Lower lobe of right lung (tissue), 2 donors: Measurements from ENCODE around the gene PARVB. TPM values are rescaled to one million over a fixed set of nuclear protein-coding genes. Genes with fewer than 3 reads are reported as not detected.

Experiments
- ATAC-seq, 2 donors: fragments of 200-7000 bp; cut with Tn5 transposase; one replicate each; pipeline ENCODE4 v1.9.1; 2020 to 2022; ENCODE audit warnings: mild to moderate bottlenecking in 2 of 2, moderate library complexity in 2 of 2
- DNase-seq: peaks from one replicate; pipeline ENCODE4 v3.0.0-alpha.2; 2020
- H3K27ac ChIP-seq: fragments of 200-600 bp; one replicate; pipeline ENCODE4 v1.8.0; 2022
- H3K27me3 ChIP-seq: fragments of 200-600 bp; one replicate; pipeline ENCODE4 v1.8.0; 2022; ENCODE audit warnings: low read depth
- H3K36me3 ChIP-seq: fragments of 200-600 bp; one replicate; pipeline ENCODE4 v1.8.0; 2022; ENCODE audit warnings: mild to moderate bottlenecking
- H3K4me1 ChIP-seq: fragments of 200-600 bp; one replicate; pipeline ENCODE4 v1.8.0; 2022
- H3K4me3 ChIP-seq: fragments of 200-600 bp; one replicate; pipeline ENCODE4 v1.8.0; 2022; ENCODE audit warnings: mild to moderate bottlenecking
- H3K9me3 ChIP-seq: fragments of 200-600 bp; one replicate; pipeline ENCODE4 v1.8.0; 2022
- CTCF ChIP-seq: fragments of 200-600 bp; IDR thresholded peaks from one replicate; pipeline ENCODE4 v1.8.0; 2022; ENCODE audit warnings: antibody characterized with exemption, mild to moderate bottlenecking
- intact Hi-C: fragments of 100-400 bp; cut with DNase I; formaldehyde crosslinking; loops from one replicate; pipeline ENCODE4 v1.11.0; 2022
- total RNA-seq: library from RNA; stranded (reverse); fragmentation: NEBNext Ultra II Directional; extraction: Animal tissue kit (Norgen Biotek cat#: 25700); gene quantifications from one replicate; pipeline ENCODE4 v1.2.1, GENCODE V29; 2021
- donor health status: DM: no; HTN: yes; CAD: no; lungs with severe emphysema.

Gene PARVB
- total RNA-seq, 1 donor from 2014 or later, result 44.7 TPM

DNA sequence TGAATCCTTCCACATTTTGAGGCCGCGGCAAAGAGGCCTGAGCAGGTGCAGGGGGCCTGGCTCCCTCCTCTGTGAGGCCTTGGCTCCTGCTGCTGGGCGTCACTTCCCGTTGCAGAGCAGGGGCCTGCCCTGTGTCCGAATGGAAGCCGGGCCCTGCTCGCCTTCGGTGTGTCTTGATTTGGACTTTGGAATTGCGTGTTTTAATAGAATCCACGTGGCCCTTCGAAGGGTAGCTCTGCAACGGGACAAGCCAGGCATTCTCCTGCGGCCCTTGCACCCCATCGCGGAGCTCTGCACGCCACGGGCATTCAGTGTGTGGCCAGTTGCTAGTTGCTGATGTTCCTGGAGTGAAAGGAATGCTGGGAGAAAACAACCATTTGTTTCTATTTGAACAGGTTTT lies 43.1 kb upstream of the PARVB start:
- ATAC-seq, result no peak
- DNase-seq, result no peak
- H3K27ac ChIP-seq, result no peak overlapping the region
- H3K4me3 ChIP-seq, result no peak overlapping the region
- TF ChIP-seq CTCF, result no peak
- no peaks in the 10 kb centered on the region for H3K9me3 ChIP-seq
- peaks cover 99% of the 10 kb centered on the region for H3K36me3 ChIP-seq
- intact Hi-C loops, result no loop called here
- H3K4me1 ChIP-seq, result no peaks in the 10 kb centered on the region
- no peaks in the 10 kb centered on the region for H3K27me3 ChIP-seq

- H3K36me3 ChIP-seq, result peaks cover 99% of the 10 kb centered on the region
- no peak for TF ChIP-seq CTCF
These were observed 40.3 kb upstream of the PARVB start for GRCh38 chr22:43983808-43984207.

DNA sequence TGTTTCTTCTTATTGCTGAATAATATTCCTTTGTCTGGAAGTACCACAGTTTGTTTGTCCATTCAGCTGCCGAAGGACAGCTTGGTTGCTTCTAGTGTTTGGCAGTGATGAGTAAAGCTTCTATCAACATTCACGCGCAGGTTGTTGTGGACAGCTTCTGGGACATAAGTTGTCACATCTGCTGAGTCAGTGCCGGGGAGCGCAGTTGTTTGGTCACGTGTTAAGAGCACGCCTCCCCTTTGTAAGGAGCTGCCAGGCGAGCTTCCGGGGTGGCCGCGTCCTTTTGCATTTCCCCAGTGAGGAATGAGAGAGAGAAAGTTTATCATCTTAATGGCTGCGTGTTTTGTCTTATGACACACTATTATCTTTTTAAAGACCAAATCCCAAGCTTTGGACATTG lies 38.6 kb upstream of the PARVB start:
- Histone ChIP-seq H3K4me3 (no peak overlapping the region), H3K27ac (no peak overlapping the region), H3K36me3 (peaks cover 100% of the 10 kb centered on the region), H3K4me1 (no peaks in the 10 kb centered on the region), H3K9me3 (no peaks in the 10 kb centered on the region), H3K27me3 (no peaks in the 10 kb centered on the region)
- peak; percentile 28 for DNase-seq
- intact Hi-C loops, result no loop called here
- no peak for ATAC-seq
- TF ChIP-seq CTCF, result no peak

More at GRCh38 chr22:43983808-43984207, 40.3 kb upstream of the PARVB start:
- DNase-seq, result no peak
- ATAC-seq, result no peak
- Histone ChIP-seq H3K4me3 (no peak overlapping the region), H3K9me3 (no peaks in the 10 kb centered on the region), H3K27ac (no peak overlapping the region), H3K4me1 (no peaks in the 10 kb centered on the region), H3K27me3 (no peaks in the 10 kb centered on the region)
- intact Hi-C loops, result no loop called here

- intact Hi-C loops, result no loop called here
- no peak overlapping the region for H3K27ac ChIP-seq
- DNase-seq (no peak), ATAC-seq (no peak)
- H3K9me3 ChIP-seq, result no peaks in the 10 kb centered on the region
- H3K4me1 ChIP-seq, result peaks cover 2% of the 10 kb centered on the region
- H3K36me3 ChIP-seq, result peaks cover 99% of the 10 kb centered on the region
- H3K27me3 ChIP-seq, result no peaks in the 10 kb centered on the region
- TF ChIP-seq CTCF, result no peak
- no peak overlapping the region for H3K4me3 ChIP-seq
These were observed 35.8 kb upstream of the PARVB start for GRCh38 chr22:43988116-43988820.

GRCh38 chr22:43988960-43989359 lies 35.1 kb upstream of the PARVB start:
- H3K36me3 ChIP-seq, result peaks cover 99% of the 10 kb centered on the region
- TF ChIP-seq CTCF, result no peak
- no peaks in the 10 kb centered on the region for H3K9me3 ChIP-seq
- no peak for DNase-seq
- H3K27me3 ChIP-seq, result no peaks in the 10 kb centered on the region
- H3K4me3 ChIP-seq, result no peak overlapping the region
- ATAC-seq, result no peak
- no peak overlapping the region for H3K27ac ChIP-seq
- intact Hi-C loops, result no loop called here
- peaks cover 5% of the 10 kb centered on the region for H3K4me1 ChIP-seq
